Neural cell (in vitro differentiated cells): ENCODE results near the gene SLC12A8. TPM values are rescaled to one million over a fixed set of nuclear protein-coding genes. Genes with fewer than 3 reads are reported as not detected.

ENCODE experiments used
- H2AFZ ChIP-seq: fragments of 200-600, 300-800 bp; sonication (generic), shearing (Covaris generic); 2 replicates; pipeline ENCODE4 v1.6.0; 2014; ENCODE audit warnings: low read depth, mild to moderate bottlenecking, antibody characterized with exemption, low read length, moderate library complexity
- H3F3A ChIP-seq: fragments of 200-600 bp; shearing (Covaris generic); 2 replicates; pipeline ENCODE4 v1.6.1; 2016; ENCODE audit warnings: mild to moderate bottlenecking, moderate library complexity, mixed read lengths, antibody characterized with exemption, low read length; ENCODE audit not compliant: insufficient read depth, poor library complexity, severe bottlenecking
- H3K27ac ChIP-seq: fragments of 200-600, 300-800 bp; sonication (generic), shearing (Covaris generic); 2 replicates; pipeline ENCODE4 v1.5.1; 2014; ENCODE audit warnings: mild to moderate bottlenecking, low read length, moderate library complexity
- H3K27me3 ChIP-seq: fragments of 300-800, 200-600 bp; sonication (generic), shearing (Covaris generic); 2 replicates; pipeline ENCODE4 v1.6.0; 2014; ENCODE audit warnings: mild to moderate bottlenecking, low read depth, low read length, moderate library complexity; ENCODE audit not compliant: insufficient read depth
- H3K36me3 ChIP-seq: fragments of 300-800, 200-600 bp; sonication (generic), shearing (Covaris generic); 2 replicates; pipeline ENCODE4 v1.5.1; 2014; ENCODE audit warnings: mild to moderate bottlenecking, antibody characterized with exemption, low read length, moderate library complexity; ENCODE audit not compliant: insufficient read depth
- H3K4me2 ChIP-seq: fragments of 300-800, 200-600 bp; sonication (generic), shearing (Covaris generic); 2 replicates; pipeline ENCODE4 v1.6.0; 2014; ENCODE audit warnings: mild to moderate bottlenecking, low read length
- H3K4me3 ChIP-seq: fragments of 300-800, 200-600 bp; sonication (generic), shearing (Covaris generic); 2 replicates; pipeline ENCODE4 v1.5.1; 2014; ENCODE audit warnings: mild to moderate bottlenecking, low read length, moderate library complexity
- H3K79me2 ChIP-seq: fragments of 200-600 bp; shearing (Covaris generic); replicated peaks from 2 replicates; pipeline ENCODE4 v1.6.0; 2014; ENCODE audit warnings: mild to moderate bottlenecking, low read length, moderate library complexity; ENCODE audit not compliant: insufficient read depth
- H3K9ac ChIP-seq: fragments of 300-800, 200-600 bp; sonication (generic), shearing (Covaris generic); 2 replicates; pipeline ENCODE4 v1.6.1; 2016; ENCODE audit warnings: mild to moderate bottlenecking, low read length, mixed read lengths
- H3K9me2 ChIP-seq: fragments of 200-600 bp; shearing (Covaris generic); 2 replicates; pipeline ENCODE4 v1.6.1; 2016; ENCODE audit warnings: mild to moderate bottlenecking, low read length, mixed read lengths; ENCODE audit not compliant: insufficient read depth
- H3K9me3 ChIP-seq: fragments of 200-600, 300-800 bp; sonication (generic), shearing (Covaris generic); 2 replicates; pipeline ENCODE4 v1.6.1; 2016; ENCODE audit warnings: mild to moderate bottlenecking, mixed run types, low read length, moderate library complexity, mixed read lengths
- H4K20me1 ChIP-seq: fragments of 200-600 bp; shearing (Covaris generic); 2 replicates; pipeline ENCODE4 v1.6.1; 2016; ENCODE audit warnings: mild to moderate bottlenecking, mixed run types; ENCODE audit not compliant: insufficient read depth
- EP300 ChIP-seq: fragments of 450-650 bp; conservative IDR thresholded peaks from 2 replicates; pipeline ENCODE4 v1.6.1; 2014; ENCODE audit warnings: antibody characterized with exemption, mild to moderate bottlenecking, moderate library complexity; ENCODE audit not compliant: poor library complexity, severe bottlenecking
- EZH2 ChIP-seq: fragments of 200-600, 300-800 bp; shearing (Covaris generic), sonication (generic); IDR thresholded peaks from 2 replicates; pipeline ENCODE4 v1.6.1; 2014; ENCODE audit warnings: antibody characterized with exemption, low read length, borderline replicate concordance, mild to moderate bottlenecking; ENCODE audit not compliant: insufficient read depth, poor library complexity, severe bottlenecking
- MXI1 ChIP-seq: fragments of 450-650 bp; conservative IDR thresholded peaks from 2 replicates; pipeline ENCODE4 v1.6.1; 2014; ENCODE audit warnings: antibody characterized with exemption, mild to moderate bottlenecking; ENCODE audit not compliant: poor library complexity, severe bottlenecking
- POLR2AphosphoS5 ChIP-seq: IDR thresholded peaks from 2 replicates; pipeline ENCODE4 v1.6.1; 2012
- RAD21 ChIP-seq: fragments of 450-650 bp; conservative IDR thresholded peaks from 2 replicates; pipeline ENCODE4 v1.6.1; 2014; ENCODE audit warnings: antibody characterized with exemption, mild to moderate bottlenecking, moderate library complexity
- SMC3 ChIP-seq: fragments of 450-650 bp; conservative IDR thresholded peaks from 2 replicates; pipeline ENCODE4 v1.6.1; 2014; ENCODE audit warnings: antibody characterized with exemption, mild to moderate bottlenecking, moderate library complexity; ENCODE audit not compliant: poor library complexity
- TAF1 ChIP-seq: IDR thresholded peaks from 2 replicates; pipeline ENCODE4 v1.6.1; 2012; ENCODE audit warnings: low read depth
- polyA plus RNA-seq: library from polyadenylated mRNA; depleted of rRNA; stranded (reverse); fragments of >200 nt; gene quantifications from 2 replicates; pipeline ENCODE4 v1.2.3, GENCODE V29; 2014
- TF ChIP-seq, protein P1 (sequence below): IDR thresholded peaks from 2 replicates; pipeline ENCODE4 v1.6.1; 2012; ENCODE audit warnings: borderline replicate concordance
- TF ChIP-seq, protein P2 (sequence below): fragments of 450-650 bp; IDR thresholded peaks from 2 replicates; pipeline ENCODE4 v1.5.1; 2014; ENCODE audit warnings: antibody characterized with exemption, mild to moderate bottlenecking, moderate library complexity; ENCODE audit not compliant: poor library complexity, severe bottlenecking

Gene SLC12A8
- polyA plus RNA-seq, 1 donor from 2014 or later: 4.6 TPM

DNA sequence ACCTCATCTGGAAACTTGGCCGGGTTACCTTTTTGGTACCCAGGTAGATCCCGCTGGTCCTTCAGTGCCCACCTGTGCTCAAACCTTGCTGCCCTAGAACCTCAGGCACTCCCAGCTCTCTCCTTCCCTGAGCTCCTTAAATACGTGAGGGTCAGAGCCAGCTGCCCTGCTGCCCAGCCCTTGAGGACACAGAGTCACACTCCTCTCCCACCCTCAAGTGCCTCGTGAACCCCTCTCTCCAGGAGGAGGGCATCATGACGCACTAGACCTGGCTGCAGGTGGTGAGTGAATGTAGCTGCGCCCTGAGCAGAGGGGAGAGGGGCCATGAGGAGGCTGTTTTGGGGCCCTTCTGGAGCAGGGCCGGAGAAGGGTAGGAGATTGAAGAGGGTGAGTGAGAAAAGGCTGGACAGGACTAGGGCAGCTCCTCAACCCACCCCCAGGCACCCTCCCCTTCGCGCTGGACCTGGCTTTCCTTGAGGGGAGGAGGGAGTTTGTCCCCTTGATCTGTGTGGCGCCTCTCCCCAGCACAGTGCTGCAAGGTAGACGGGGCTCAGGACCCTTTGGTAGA lies 941 bp downstream of the SLC12A8 start:
- no peak overlapping the region for H2AFZ ChIP-seq
- H3K9ac ChIP-seq: no peak overlapping the region
- no peak overlapping the region for H3K4me2 ChIP-seq

DNA sequence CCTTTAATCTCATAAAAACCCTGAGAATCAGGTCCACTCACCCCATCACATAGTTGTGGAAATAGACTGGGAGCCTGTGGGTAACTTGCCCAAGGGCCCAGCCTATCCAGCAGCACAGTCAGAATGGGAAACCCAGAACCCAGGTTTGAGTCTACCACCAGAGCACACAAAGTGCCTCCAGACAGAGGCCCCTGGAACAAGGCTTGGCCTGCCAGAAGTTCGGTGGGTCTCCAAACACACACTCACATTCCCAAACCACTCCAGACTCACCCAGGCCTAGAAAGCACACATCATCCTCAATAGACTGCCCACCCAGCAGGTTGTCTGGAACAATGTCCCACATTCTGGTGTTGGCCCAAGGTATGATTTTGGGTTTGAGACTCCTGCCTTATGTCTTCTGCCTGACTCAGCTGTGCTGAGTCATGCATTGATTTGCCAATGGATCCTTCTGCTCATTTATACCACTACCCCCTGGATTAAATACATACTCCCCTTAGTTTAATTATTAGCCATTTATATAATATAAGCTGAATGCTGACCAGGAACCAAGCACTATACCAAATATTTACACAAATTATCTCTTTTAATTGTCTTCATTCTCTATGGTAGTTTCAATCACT lies 4.5 kb downstream of the SLC12A8 start:
- no peaks in the 10 kb centered on the region for H3K36me3 ChIP-seq
- TF ChIP-seq, protein P1, sequence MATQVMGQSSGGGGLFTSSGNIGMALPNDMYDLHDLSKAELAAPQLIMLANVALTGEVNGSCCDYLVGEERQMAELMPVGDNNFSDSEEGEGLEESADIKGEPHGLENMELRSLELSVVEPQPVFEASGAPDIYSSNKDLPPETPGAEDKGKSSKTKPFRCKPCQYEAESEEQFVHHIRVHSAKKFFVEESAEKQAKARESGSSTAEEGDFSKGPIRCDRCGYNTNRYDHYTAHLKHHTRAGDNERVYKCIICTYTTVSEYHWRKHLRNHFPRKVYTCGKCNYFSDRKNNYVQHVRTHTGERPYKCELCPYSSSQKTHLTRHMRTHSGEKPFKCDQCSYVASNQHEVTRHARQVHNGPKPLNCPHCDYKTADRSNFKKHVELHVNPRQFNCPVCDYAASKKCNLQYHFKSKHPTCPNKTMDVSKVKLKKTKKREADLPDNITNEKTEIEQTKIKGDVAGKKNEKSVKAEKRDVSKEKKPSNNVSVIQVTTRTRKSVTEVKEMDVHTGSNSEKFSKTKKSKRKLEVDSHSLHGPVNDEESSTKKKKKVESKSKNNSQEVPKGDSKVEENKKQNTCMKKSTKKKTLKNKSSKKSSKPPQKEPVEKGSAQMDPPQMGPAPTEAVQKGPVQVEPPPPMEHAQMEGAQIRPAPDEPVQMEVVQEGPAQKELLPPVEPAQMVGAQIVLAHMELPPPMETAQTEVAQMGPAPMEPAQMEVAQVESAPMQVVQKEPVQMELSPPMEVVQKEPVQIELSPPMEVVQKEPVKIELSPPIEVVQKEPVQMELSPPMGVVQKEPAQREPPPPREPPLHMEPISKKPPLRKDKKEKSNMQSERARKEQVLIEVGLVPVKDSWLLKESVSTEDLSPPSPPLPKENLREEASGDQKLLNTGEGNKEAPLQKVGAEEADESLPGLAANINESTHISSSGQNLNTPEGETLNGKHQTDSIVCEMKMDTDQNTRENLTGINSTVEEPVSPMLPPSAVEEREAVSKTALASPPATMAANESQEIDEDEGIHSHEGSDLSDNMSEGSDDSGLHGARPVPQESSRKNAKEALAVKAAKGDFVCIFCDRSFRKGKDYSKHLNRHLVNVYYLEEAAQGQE: no peak
- TF ChIP-seq SMC3: no peak
- TF ChIP-seq MXI1: no peak
- no peak for TF ChIP-seq EZH2
- TF ChIP-seq, protein P2, sequence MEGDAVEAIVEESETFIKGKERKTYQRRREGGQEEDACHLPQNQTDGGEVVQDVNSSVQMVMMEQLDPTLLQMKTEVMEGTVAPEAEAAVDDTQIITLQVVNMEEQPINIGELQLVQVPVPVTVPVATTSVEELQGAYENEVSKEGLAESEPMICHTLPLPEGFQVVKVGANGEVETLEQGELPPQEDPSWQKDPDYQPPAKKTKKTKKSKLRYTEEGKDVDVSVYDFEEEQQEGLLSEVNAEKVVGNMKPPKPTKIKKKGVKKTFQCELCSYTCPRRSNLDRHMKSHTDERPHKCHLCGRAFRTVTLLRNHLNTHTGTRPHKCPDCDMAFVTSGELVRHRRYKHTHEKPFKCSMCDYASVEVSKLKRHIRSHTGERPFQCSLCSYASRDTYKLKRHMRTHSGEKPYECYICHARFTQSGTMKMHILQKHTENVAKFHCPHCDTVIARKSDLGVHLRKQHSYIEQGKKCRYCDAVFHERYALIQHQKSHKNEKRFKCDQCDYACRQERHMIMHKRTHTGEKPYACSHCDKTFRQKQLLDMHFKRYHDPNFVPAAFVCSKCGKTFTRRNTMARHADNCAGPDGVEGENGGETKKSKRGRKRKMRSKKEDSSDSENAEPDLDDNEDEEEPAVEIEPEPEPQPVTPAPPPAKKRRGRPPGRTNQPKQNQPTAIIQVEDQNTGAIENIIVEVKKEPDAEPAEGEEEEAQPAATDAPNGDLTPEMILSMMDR: no peak
- no peak for TF ChIP-seq POLR2AphosphoS5
- H3K4me3 ChIP-seq: no peak overlapping the region
- peaks cover 17% of the 10 kb centered on the region for H3K27me3 ChIP-seq
- H3K4me2 ChIP-seq: no peak overlapping the region
- H2AFZ ChIP-seq: no peak overlapping the region
- H3F3A ChIP-seq: no peaks in the 10 kb centered on the region
- H3K9me3 ChIP-seq: no peaks in the 10 kb centered on the region
- no peak overlapping the region for H3K9ac ChIP-seq
- no peak overlapping the region for H3K27ac ChIP-seq
- H3K9me2 ChIP-seq: no peaks in the 10 kb centered on the region
- no peaks in the 10 kb centered on the region for H4K20me1 ChIP-seq
- H3K79me2 ChIP-seq: no peaks in the 10 kb centered on the region

More for the DNA sequence above, 941 bp downstream of the SLC12A8 start:
- Histone ChIP-seq H3K27ac (no peak overlapping the region), H3K9me3 (no peaks in the 10 kb centered on the region), H3K9me2 (no peaks in the 10 kb centered on the region), H3K27me3 (peaks cover 21% of the 10 kb centered on the region), H3K4me3 (no peak overlapping the region), H4K20me1 (no peaks in the 10 kb centered on the region), H3F3A (no peaks in the 10 kb centered on the region), H3K79me2 (no peaks in the 10 kb centered on the region), H3K36me3 (no peaks in the 10 kb centered on the region)
- TF ChIP-seq EP300: no peak
- TF ChIP-seq TAF1: no peak
- no peak for TF ChIP-seq POLR2AphosphoS5
- TF ChIP-seq, protein P1: no peak
- TF ChIP-seq MXI1: no peak
- TF ChIP-seq EZH2: no peak
- TF ChIP-seq RAD21: no peak
- TF ChIP-seq, protein P2: no peak
- TF ChIP-seq SMC3: no peak
